SIG-M5 (cell line): ENCODE results near the gene DUSP5.
"Not testable (repeated sequence)": the region's sequence is repeated elsewhere in the genome, so short reads cannot be mapped to it uniquely, and the experiment has no call there.

ENCODE experiments used
- DNase-seq: peaks from one replicate; lab custom pipeline; 2025; lab: John Stamatoyannopoulos, UW

The DUSP5 gene

GRCh38 chr10:110497438-110498086 lies at the start of gene DUSP5:
DUSP5 (plus strand) TSS chr10:110497907; CDS start chr10:110498122, 215 bp downstream.
- no peak for DNase-seq

DNA sequence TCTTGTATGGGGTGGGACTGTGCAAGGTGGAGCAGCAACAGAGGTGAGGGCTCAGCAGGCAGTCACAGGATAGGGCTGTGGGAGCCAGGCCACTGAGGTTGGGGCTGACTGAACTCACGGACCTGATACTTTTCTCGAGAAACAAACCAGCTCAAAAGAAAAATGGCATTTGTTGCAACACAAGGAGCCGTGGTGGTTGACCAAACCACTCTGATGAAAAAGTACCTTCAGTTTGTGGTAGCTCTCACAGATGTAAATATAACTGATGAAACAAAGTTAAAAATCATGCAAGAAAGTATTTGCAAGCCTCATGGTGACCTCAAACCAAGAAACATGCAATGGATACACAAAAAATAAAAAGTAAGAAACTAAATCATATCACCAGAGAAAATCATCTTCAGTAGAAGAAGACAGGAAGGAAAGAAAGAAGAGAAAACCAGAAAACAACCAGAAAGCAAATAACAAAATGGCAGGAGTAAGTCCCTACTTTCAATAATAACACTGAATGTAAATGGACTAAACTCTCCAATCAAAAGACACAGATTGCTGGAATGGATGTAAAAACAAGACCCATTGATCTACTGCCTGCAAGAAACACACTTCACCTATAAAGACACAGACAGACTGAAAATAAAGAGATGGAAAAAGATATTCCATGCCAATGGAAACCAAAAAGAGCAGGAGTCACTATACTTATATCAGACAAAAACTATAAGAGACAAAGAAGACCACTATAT lies 48.9 kb upstream of the DUSP5 start:
- no peak for DNase-seq

- no peak for DNase-seq
These were observed 42.3 kb upstream of the DUSP5 start for GRCh38 chr10:110455446-110455845.

GRCh38 chr10:110456046-110456445 lies 41.7 kb upstream of the DUSP5 start:
- no peak for DNase-seq

GRCh38 chr10:110456523-110457091 lies 41.1 kb upstream of the DUSP5 start:
- DNase-seq: no peak

- no peak for DNase-seq
These were observed 39.9 kb upstream of the DUSP5 start for GRCh38 chr10:110457851-110458250.

GRCh38 chr10:110458266-110458920 lies 39.3 kb upstream of the DUSP5 start:
- no peak for DNase-seq

DNA sequence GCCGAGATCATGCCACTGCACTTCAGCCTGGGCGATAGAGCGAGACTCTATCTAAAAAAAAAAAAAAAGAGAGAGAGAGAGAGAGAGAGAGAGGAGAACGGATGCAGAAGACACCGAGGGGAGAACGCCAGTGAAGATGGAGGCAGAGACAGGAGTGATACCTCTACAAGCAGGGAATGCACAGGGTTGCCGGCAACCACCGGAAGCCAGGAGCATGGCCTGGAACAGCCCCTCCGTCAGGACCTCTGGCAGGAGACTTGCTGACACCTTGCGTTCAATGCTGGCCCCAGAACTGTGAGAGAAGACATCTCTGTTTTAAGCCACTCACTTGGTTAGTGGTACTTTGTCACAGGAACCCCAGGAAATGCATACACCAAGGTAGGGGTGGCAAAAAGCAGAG lies 38.1 kb upstream of the DUSP5 start:
- DNase-seq: no peak

- no peak for DNase-seq
These were observed 37.4 kb upstream of the DUSP5 start for GRCh38 chr10:110460111-110460809.

GRCh38 chr10:110461088-110461487 lies 36.6 kb upstream of the DUSP5 start:
- DNase-seq: no peak

DNA sequence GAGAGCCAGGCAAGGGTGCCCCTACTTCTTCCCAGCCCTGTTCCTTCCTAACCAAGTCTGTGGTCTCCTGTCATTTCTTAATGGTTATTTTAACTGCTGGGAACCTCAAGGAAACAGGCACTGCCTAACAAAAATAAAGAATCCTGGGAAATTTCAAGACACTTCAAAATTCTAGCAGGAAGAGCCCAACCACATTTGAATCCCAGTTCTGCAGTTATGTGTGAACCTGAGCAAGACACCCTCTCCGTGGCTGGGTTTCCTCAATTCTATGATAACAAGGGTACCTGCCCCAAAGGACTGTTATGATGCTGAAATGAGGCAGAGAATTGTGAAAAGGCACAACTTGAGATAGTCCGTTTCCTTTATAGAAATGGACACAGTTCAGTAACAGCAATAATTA lies 36.2 kb upstream of the DUSP5 start:
- no peak for DNase-seq

GRCh38 chr10:110462166-110463095 lies 35.3 kb upstream of the DUSP5 start:
- DNase-seq: no peak

DNA sequence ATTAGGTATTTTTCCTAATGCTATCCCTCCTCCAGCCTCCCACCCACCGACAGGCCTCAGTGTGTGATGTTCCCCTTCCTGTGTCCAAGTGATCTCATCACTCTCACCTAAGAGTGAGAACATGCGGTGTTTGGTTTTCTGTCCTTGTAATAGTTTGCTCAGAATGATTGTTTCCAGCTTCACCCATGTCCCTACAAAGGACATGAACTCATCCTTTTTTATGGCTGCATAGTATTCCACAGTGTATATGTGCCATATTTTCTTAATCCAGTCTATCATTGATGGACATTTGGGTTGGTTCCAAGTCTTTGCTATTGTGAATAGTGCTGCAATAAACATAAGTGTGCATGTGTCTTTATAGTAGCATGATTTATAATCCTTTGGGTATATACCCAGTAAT lies 29.4 kb upstream of the DUSP5 start:
- not testable (repeated sequence) for DNase-seq

DNA sequence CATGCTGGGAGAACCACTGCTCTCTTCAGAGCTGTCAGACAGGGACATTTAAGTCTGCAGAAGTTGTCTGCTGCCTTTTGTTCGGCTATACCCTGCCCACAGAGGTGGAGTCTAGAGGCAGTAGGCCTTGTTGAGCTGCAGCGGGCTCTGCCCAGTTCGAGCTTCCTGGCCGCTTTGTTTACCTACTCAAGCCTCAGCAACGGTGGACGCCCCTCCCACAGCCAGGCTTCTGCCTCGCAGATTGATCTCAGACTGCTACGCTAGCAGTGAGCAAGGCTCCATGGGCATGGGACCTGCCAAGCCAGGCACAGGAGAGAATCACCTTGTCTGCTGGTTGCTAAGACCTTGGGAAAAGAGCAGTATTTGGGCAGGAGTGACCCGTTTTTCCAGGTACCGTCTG lies 27.2 kb upstream of the DUSP5 start:
- not testable (repeated sequence) for DNase-seq

DNA sequence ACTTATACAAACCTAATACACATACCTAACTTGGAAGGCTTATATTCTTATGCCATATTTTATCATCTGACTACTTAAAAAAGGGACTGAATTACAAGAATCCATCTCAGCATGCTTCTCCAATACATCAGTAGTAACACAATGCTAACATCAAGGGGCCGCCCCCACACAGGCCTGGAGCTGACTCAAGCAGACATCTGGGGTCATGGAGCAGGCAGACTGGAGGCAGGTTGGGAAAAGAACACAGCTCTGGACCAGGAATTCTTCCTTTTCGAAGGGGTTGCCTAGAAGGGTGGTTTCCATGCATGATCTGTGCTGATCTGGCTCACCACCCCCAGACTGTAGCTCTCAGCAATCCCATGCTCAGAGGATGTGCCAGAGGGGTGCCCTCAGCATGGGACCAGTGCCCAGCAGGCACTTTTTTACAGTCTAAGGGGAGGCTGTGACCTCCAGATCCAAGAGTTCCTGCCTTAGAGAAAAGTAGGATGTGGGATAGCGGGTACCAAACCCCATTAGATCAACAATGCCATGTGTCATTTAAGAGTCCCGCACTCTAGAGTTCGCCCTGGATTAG lies 26.1 kb upstream of the DUSP5 start:
- no peak for DNase-seq

- no peak for DNase-seq
These were observed 23.7 kb upstream of the DUSP5 start for GRCh38 chr10:110474017-110474416.

GRCh38 chr10:110474826-110475225 lies 22.9 kb upstream of the DUSP5 start:
- DNase-seq: no peak

DNA sequence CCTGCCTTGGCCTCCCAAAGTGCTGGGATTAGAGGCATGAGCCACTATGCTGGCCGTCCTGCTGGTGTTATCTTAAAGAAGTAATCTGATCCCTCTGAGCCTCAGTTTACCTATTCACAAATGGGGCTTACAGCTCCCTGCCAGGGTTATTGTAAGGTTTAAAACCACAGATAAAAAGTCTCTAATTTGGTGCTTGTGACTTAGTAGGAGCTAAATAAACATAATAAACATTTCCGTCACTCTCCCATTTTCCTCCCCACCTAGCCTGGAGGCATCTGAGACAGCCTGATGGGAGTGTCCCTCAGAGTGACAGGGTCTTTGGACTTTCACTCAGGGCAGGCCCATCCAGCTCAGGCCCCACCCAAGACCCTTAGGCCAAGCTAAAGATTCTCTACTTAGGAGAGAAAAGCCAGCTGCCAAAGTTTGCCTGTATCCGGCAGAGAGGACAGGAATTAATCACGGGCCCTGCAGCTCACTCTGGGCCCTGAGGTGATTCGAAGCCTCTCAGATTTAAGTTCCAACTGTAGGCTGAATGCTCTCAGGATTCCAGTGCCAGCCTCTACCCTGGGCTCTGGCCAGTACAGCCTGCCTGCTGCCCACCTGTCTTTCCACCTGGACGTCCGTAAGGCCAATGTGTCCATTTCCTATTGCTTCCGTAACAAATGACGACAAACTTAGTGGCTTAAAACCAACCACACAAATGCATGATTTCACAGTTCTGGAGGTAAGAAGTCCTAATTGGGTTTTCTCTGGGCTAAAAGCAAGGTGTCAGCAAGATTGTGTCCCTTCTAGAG lies 21.8 kb upstream of the DUSP5 start:
- DNase-seq: no peak

DNA sequence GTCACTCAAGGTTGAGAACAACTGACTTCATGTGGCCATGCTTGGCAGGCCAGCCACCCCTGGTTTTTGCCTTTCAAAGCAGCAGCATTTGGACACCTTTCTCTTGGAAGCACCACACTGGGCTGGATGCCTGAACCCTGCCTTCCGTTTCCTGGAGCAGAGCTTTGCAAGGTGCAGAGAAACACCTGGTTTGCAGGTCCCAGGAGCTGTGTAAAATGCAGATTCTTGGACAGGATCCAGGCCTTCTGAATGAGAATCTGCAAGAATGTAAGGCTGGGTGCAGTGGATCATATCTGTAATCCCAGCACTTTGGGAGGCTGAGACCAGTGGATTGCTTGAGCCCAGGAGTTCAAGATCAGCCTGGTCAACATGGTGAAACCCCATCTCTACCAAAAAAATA lies 18.0 kb upstream of the DUSP5 start:
- no peak for DNase-seq

DNA sequence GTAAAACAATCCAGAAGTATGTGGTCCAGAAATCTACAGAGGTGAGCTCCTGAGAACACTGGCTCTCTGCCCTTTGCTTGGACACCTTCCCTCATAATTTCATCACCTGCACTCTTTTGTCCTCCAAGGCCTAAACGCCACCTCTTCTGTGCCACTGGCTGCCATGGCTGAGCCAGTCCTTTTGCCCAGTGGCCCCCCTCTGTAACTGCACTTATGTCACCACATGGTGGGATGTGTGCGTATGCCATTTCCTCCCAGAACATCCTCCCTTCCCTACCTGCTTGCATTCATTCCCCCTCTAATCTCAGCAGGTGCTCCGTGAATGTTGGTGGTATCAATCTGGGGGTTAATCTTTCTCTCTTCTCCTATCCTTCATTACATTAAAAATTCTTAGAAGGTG lies 17.3 kb upstream of the DUSP5 start:
- DNase-seq: no peak
